ENCODE results near the gene METTL23. TPM values are rescaled to one million over a fixed set of nuclear protein-coding genes. Genes with fewer than 3 reads are reported as not detected.

The METTL23 gene
- polyA plus RNA-seq, 3 donors, result 37.9 to 71.3 (median 56.5) TPM

DNA sequence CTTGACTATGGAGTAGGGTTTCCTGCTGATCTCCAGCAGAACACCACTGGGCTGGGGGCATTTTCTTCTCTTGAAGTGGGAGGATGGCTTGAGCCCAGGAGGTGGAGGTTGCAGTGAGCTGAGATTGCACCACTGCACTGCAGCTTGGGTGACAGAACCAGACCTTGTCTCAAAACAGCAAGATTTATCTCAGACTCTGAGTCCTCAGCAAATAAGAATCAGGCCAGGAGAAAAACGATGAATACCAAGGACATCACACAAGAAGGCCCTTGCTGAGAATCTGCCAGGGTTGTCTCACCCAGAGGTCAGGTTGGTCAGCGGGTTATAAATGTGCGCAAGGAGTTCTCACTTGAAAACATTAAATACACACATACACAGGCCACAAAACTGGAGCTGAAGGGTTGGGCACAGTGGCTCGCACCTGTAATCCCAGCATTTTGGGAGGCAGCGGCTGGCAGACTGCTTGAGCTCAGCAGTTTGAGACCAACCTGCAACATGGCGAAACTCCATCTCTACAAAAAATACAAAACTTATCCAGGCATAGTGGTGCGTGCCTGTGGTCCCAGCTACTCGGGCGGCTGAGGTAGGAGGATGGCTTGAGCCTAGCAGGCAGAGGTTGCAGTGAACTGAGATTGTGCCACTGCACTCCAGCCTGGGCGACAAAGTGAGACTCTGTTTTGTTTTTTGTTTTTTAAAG, 23.6 kb upstream of the METTL23 start:
- Histone ChIP-seq H2AFZ (ENCODE audit: insufficient read depth, low read depth, low read length, poor library complexity, severe bottlenecking) (no peak overlapping the region), H3K27ac (ENCODE audit: low read depth in 1 of 2, low read length in 2 of 2) (no peak overlapping the region), H3K79me2 (ENCODE audit: insufficient read depth, low read length) (no peaks in the 10 kb centered on the region)

DNA sequence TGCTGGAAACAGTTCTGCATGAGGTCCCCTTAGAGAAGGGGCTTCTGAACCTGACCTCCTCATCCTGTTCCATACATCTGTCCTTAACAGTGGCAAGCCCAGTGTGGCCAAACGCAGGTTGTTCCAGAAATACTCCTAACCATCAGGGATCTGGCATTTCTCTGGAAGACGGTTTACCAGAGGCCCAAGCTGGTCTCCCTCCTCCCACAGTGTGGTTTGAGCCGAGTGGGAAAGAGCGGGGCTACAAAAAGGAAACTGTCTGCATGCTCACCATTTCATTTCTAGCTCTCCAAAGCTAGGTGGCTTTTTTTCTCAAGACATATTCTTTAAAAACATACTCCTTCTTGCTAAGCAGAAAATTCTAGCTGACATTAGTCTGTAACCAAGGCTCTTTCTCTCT, 21.8 kb upstream of the METTL23 start:
- Mint-ChIP-seq H3K27me3 (ENCODE audit: low read depth in 3 of 3) (peaks cover 14 to 18% (median 18%) of the 10 kb centered on the region in 3 donors), H3K36me3 (peaks cover 2 to 6% of the 10 kb centered on the region in 2 donors), H3K4me3 (no peak overlapping the region), H3K4me1 (peaks cover 3% of the 10 kb centered on the region), H3K9me3 (peaks cover 0 to 2% (median 0%) of the 10 kb centered on the region in 7 donors), H3K27ac (no peak overlapping the region)
- intact Hi-C loops (cut with micrococcal nuclease), result loop anchor here in 1 of 2 donors (10.0 kb wide), 1 partner anchor 180 kb away; no protein-coding TSS in a partner anchor
- Histone ChIP-seq H4K20me1 (ENCODE audit: insufficient read depth, low read length) (no peaks in the 10 kb centered on the region), H3K4me1 (ENCODE audit: control insufficient read depth in 1 of 2, insufficient read depth in 2 of 2, low read length in 2 of 2) (peaks cover 0 to 4% of the 10 kb centered on the region in 2 donors), H2AFZ (ENCODE audit: insufficient read depth, low read depth, low read length, poor library complexity, severe bottlenecking) (no peak overlapping the region), H3K79me2 (ENCODE audit: insufficient read depth, low read length) (no peaks in the 10 kb centered on the region), H3K4me2 (replicated peaks; ENCODE audit: extremely low read depth, low read length, poor library complexity, severe bottlenecking) (no peak overlapping the region), H3K9ac (ENCODE audit: insufficient read depth, low read length, poor library complexity, severe bottlenecking) (no peak overlapping the region), H3K27me3 (ENCODE audit: control insufficient read depth in 2 of 2, insufficient read depth in 2 of 2, low read length in 2 of 2) (peaks cover 0 to 6% of the 10 kb centered on the region in 2 donors), H3K27ac (ENCODE audit: low read depth in 1 of 2, low read length in 2 of 2) (no peak overlapping the region), H3K9me3 (replicated peaks in 1 of 2; ENCODE audit: control insufficient read depth in 1 of 2, insufficient read depth in 1 of 2, low read length in 2 of 2) (no peaks in the 10 kb centered on the region), H3K4me3 (replicated peaks in 1 of 3; ENCODE audit: low read depth in 2 of 3, low read length in 3 of 3) (no peak overlapping the region), H3K36me3 (replicated peaks in 1 of 2; ENCODE audit: control insufficient read depth in 1 of 2, insufficient read depth in 2 of 2, low read length in 2 of 2) (no peaks in the 10 kb centered on the region)
- TF ChIP-seq, protein P1, sequence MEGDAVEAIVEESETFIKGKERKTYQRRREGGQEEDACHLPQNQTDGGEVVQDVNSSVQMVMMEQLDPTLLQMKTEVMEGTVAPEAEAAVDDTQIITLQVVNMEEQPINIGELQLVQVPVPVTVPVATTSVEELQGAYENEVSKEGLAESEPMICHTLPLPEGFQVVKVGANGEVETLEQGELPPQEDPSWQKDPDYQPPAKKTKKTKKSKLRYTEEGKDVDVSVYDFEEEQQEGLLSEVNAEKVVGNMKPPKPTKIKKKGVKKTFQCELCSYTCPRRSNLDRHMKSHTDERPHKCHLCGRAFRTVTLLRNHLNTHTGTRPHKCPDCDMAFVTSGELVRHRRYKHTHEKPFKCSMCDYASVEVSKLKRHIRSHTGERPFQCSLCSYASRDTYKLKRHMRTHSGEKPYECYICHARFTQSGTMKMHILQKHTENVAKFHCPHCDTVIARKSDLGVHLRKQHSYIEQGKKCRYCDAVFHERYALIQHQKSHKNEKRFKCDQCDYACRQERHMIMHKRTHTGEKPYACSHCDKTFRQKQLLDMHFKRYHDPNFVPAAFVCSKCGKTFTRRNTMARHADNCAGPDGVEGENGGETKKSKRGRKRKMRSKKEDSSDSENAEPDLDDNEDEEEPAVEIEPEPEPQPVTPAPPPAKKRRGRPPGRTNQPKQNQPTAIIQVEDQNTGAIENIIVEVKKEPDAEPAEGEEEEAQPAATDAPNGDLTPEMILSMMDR (IDR thresholded peaks at IDR 0.05), result no peak
- 60% methylated on average over 1 of the region's 4 CpGs for WGBS (ENCODE audit: insufficient coverage)
- no peak for DNase-seq

More for the DNA sequence above, 23.6 kb upstream of the METTL23 start:
- Histone ChIP-seq H3K4me2 (replicated peaks; ENCODE audit: extremely low read depth, low read length, poor library complexity, severe bottlenecking) (no peak overlapping the region), H3K9ac (ENCODE audit: insufficient read depth, low read length, poor library complexity, severe bottlenecking) (no peak overlapping the region), H3K36me3 (replicated peaks in 1 of 2; ENCODE audit: control insufficient read depth in 1 of 2, insufficient read depth in 2 of 2, low read length in 2 of 2) (no peaks in the 10 kb centered on the region), H3K9me3 (replicated peaks in 1 of 2; ENCODE audit: control insufficient read depth in 1 of 2, insufficient read depth in 1 of 2, low read length in 2 of 2) (no peaks in the 10 kb centered on the region), H3K4me3 (replicated peaks in 1 of 3; ENCODE audit: low read depth in 2 of 3, low read length in 3 of 3) (no peak overlapping the region), H3K4me1 (ENCODE audit: control insufficient read depth in 1 of 2, insufficient read depth in 2 of 2, low read length in 2 of 2) (no peaks in the 10 kb centered on the region), H3K27me3 (ENCODE audit: control insufficient read depth in 2 of 2, insufficient read depth in 2 of 2, low read length in 2 of 2) (no peaks in the 10 kb centered on the region), H4K20me1 (ENCODE audit: insufficient read depth, low read length) (no peaks in the 10 kb centered on the region)
- H3K4me1 Mint-ChIP-seq, result no peaks in the 10 kb centered on the region
- intact Hi-C loops (cut with micrococcal nuclease), result loop anchor here in 1 of 2 donors (10.0 kb wide), 1 partner anchor 178 kb away; no protein-coding TSS in a partner anchor
- DNase-seq, result no peak
- no peaks in the 10 kb centered on the region for H3K9me3 Mint-ChIP-seq
- H3K27ac Mint-ChIP-seq, result no peak overlapping the region
- WGBS (ENCODE audit: insufficient coverage), result 89% methylated on average over 1 of the region's 10 CpGs
- TF ChIP-seq, protein P1 (IDR thresholded peaks at IDR 0.05), result no peak
- H3K27me3 Mint-ChIP-seq (ENCODE audit: low read depth in 3 of 3), result peaks cover 2 to 9% (median 8%) of the 10 kb centered on the region in 3 donors
- H3K4me3 Mint-ChIP-seq, result no peak overlapping the region
- H3K36me3 Mint-ChIP-seq, result no peaks in the 10 kb centered on the region

Measured in CD14-positive monocyte (primary cell).